SK-N-SH (cell line): ENCODE results near the gene AUTS2. TPM values are rescaled to one million over a fixed set of nuclear protein-coding genes. Genes with fewer than 3 reads are reported as not detected.

Experiments
- CTCF ChIA-PET: fragments of 300-600, 350-600 bp; formaldehyde crosslinking; extraction: SDS; loops from one replicate; lab custom pipeline; 2021; lab: Yijun Ruan, JAX
- POLR2A ChIA-PET: fragments of 350-600 bp; sonication (Branson Sonifier 250); formaldehyde crosslinking; extraction: SDS; loops from one replicate; lab custom pipeline; 2020; ENCODE audit warnings: antibody characterized with exemption, inconsistent platforms; lab: Yijun Ruan, JAX
- DNase-seq: peaks from one replicate; pipeline ENCODE4 v3.0.0; 2012
- H2AFZ ChIP-seq: fragments of 200-600 bp; sonication (generic); 2 replicates; pipeline ENCODE4 v1.8.1; 2016; ENCODE audit warnings: antibody characterized with exemption, mild to moderate bottlenecking, low read depth
- H3F3A ChIP-seq: fragments of 200-600 bp; sonication (generic); replicated peaks from 2 replicates; pipeline ENCODE3; 2016; ENCODE audit warnings: antibody characterized with exemption, mild to moderate bottlenecking; ENCODE audit not compliant: insufficient read depth
- H3K27ac ChIP-seq, 2 experiments: fragments of 200-500 bp in 1 of 2; fragments of 200-600 bp in 1 of 2; sonication (Bioruptor generic) in 1 of 2; sonication (generic), shearing (Covaris generic) in 1 of 2; 2 replicates each; pipeline versions ENCODE4 v1.5.1 to v1.6.1; 2014 to 2016; ENCODE audit warnings: low read depth in 2 of 2, inconsistent platforms in 1 of 2, low read length in 1 of 2, mild to moderate bottlenecking in 1 of 2, mixed read lengths in 1 of 2
- H3K27me3 ChIP-seq: fragments of 200-600 bp; sonication (generic), shearing (Covaris generic); 2 replicates; pipeline ENCODE4 v1.6.1; 2016; ENCODE audit warnings: mixed run types; ENCODE audit not compliant: insufficient read depth
- H3K36me3 ChIP-seq, 2 experiments: fragments of 200-500 bp in 1 of 2; fragments of 200-600 bp in 1 of 2; sonication (Bioruptor generic) in 1 of 2; sonication (generic) in 1 of 2; replicated peaks in 1 of 2; 2 replicates each; pipeline versions ENCODE3 to v1.5.1; 2014 to 2016; ENCODE audit warnings: low read length in 1 of 2, mild to moderate bottlenecking in 1 of 2; ENCODE audit not compliant: insufficient read depth in 2 of 2, control insufficient read depth in 1 of 2
- H3K4me1 ChIP-seq, 2 experiments: fragments of 200-500 bp in 1 of 2; fragments of 200-600 bp in 1 of 2; sonication (Bioruptor generic) in 1 of 2; sonication (generic), shearing (Covaris generic) in 1 of 2; 2 replicates each; pipeline versions ENCODE4 v1.5.1 to v1.6.1; 2014 to 2016; ENCODE audit warnings: low read depth in 1 of 2, low read length in 1 of 2, mixed run types in 1 of 2; ENCODE audit not compliant: insufficient read depth in 2 of 2, control insufficient read depth in 1 of 2
- H3K4me2 ChIP-seq: fragments of 200-600 bp; sonication (generic), shearing (Covaris generic); 2 replicates; pipeline ENCODE4 v1.6.1; 2017; ENCODE audit warnings: mixed run types
- H3K4me3 ChIP-seq, 2 experiments: fragments of 200-500 bp in 1 of 2; fragments of 200-600 bp in 1 of 2; sonication (Bioruptor generic) in 1 of 2; sonication (generic), shearing (Covaris generic) in 1 of 2; 2 replicates each; pipeline versions ENCODE4 v1.5.1 to v1.8.1; 2014 to 2016; ENCODE audit warnings: low read depth in 2 of 2, inconsistent platforms in 1 of 2, low read length in 1 of 2, mild to moderate bottlenecking in 1 of 2, mixed read lengths in 1 of 2, moderate library complexity in 1 of 2
- H3K79me2 ChIP-seq: fragments of 200-600 bp; sonication (generic); 2 replicates; pipeline ENCODE4 v1.8.1; 2017; ENCODE audit warnings: mild to moderate bottlenecking; ENCODE audit not compliant: insufficient read depth
- H3K9ac ChIP-seq: fragments of 200-600 bp; sonication (generic); 2 replicates; pipeline ENCODE4 v1.6.1; 2017; ENCODE audit warnings: mixed run types
- H3K9me2 ChIP-seq: fragments of 200-600 bp; sonication (generic); 2 replicates; pipeline ENCODE4 v1.6.1; 2017; ENCODE audit warnings: mixed run types
- H3K9me3 ChIP-seq: fragments of 200-600 bp; sonication (generic); 2 replicates; pipeline ENCODE4 v1.6.1; 2017; ENCODE audit warnings: mixed run types, mild to moderate bottlenecking, moderate library complexity
- H4K20me1 ChIP-seq: fragments of 200-600 bp; sonication (generic); 2 replicates; pipeline ENCODE4 v1.6.1; 2017; ENCODE audit warnings: mild to moderate bottlenecking, mixed run types; ENCODE audit not compliant: insufficient read depth
- CHD2 ChIP-seq: fragments of 150-350 bp; IDR thresholded peaks from 2 replicates; pipeline ENCODE4 v1.6.1; 2018; ENCODE audit warnings: low read length; ENCODE audit not compliant: partially characterized antibody
- EP300 ChIP-seq, 2 experiments: IDR thresholded peaks; 2 replicates each; pipeline versions ENCODE4 v1.4.0 to v1.6.1; 2012; ENCODE audit warnings: borderline replicate concordance in 1 of 2, low read depth in 1 of 2, low read length in 1 of 2
- EZH2phosphoT487 ChIP-seq: fragments of 200-600 bp; sonication (generic); IDR thresholded peaks from 2 replicates; pipeline ENCODE4 v1.6.1; 2017; ENCODE audit warnings: low read depth, mixed run types, mild to moderate bottlenecking, antibody characterized with exemption, moderate library complexity, borderline replicate concordance
- FOXM1 ChIP-seq: IDR thresholded peaks from 2 replicates; pipeline ENCODE4 v1.4.0; 2012; ENCODE audit warnings: low read depth, mild to moderate bottlenecking
- GABPA ChIP-seq: IDR thresholded peaks from 2 replicates; pipeline ENCODE4 v1.4.0; 2012; ENCODE audit warnings: low read depth, mild to moderate bottlenecking
- GATA2 ChIP-seq: sonication (generic); formaldehyde crosslinking; IDR thresholded peaks from 2 replicates; pipeline ENCODE4 v1.5.0; 2020; ENCODE audit warnings: mild to moderate bottlenecking, missing genetic modification reagents
- IRF3 ChIP-seq: fragments of 150-350 bp; IDR thresholded peaks from 2 replicates; pipeline ENCODE4 v1.6.1; 2016; ENCODE audit warnings: mild to moderate bottlenecking, low read depth, low read length
- JUND ChIP-seq: IDR thresholded peaks from 2 replicates; pipeline ENCODE4 v1.4.0; 2012
- MEF2A ChIP-seq: IDR thresholded peaks from 2 replicates; pipeline ENCODE4 v1.4.0; 2012; ENCODE audit warnings: low read depth, borderline replicate concordance
- NFIC ChIP-seq: IDR thresholded peaks from 2 replicates; pipeline ENCODE4 v1.4.0; 2012; ENCODE audit warnings: borderline replicate concordance
- PBX3 ChIP-seq: IDR thresholded peaks from 2 replicates; pipeline ENCODE4; 2012
- RCOR1 ChIP-seq: fragments of 150-350 bp; IDR thresholded peaks from 2 replicates; pipeline ENCODE4 v1.6.1; 2017; ENCODE audit warnings: antibody characterized with exemption, low read length
- SIN3A ChIP-seq: IDR thresholded peaks from 2 replicates; pipeline ENCODE4 v1.6.1; 2012; ENCODE audit warnings: low read depth, mild to moderate bottlenecking, low read length, moderate library complexity, borderline replicate concordance
- TAF1 ChIP-seq: IDR thresholded peaks from 2 replicates; pipeline ENCODE4 v1.6.1; 2012; ENCODE audit warnings: low read depth, mild to moderate bottlenecking, low read length, moderate library complexity, borderline replicate concordance
- TCF12 ChIP-seq: IDR thresholded peaks from 2 replicates; pipeline ENCODE4 v1.4.0; 2012
- YY1 ChIP-seq: IDR thresholded peaks from 2 replicates; pipeline ENCODE4 v1.4.0; 2012; ENCODE audit warnings: low read depth, mild to moderate bottlenecking
- WGBS: methylation state at CpG from one replicate; pipeline ENCODE4 v1.1.6; 2017; ENCODE audit warnings: low lambda C conversion rate; 5-methylcytosine and 5-hydroxymethylcytosine counted together
- polyA plus RNA-seq, 3 experiments: library from polyadenylated mRNA; depleted of rRNA; stranded (reverse); fragments of >200 nt; gene quantifications; 2 replicates each; pipeline ENCODE4 v1.2.3, GENCODE V29; 2012
- TF ChIP-seq, protein P1 (sequence below): IDR thresholded peaks from 2 replicates; pipeline ENCODE4 v1.4.0; 2012; ENCODE audit warnings: low read depth, borderline replicate concordance
- TF ChIP-seq, protein P2 (sequence below): IDR thresholded peaks from 2 replicates; pipeline ENCODE4 v1.4.0; 2012; ENCODE audit warnings: low read depth, borderline replicate concordance

Gene AUTS2
- polyA plus RNA-seq, 1 of the 3 experiments (the other 2 are of a cell fraction), result 15.6 TPM

- 95% methylated on average over 21 of the region's 21 CpGs for WGBS
- H4K20me1 ChIP-seq, result peaks cover 25% of the 10 kb centered on the region
- H2AFZ ChIP-seq, result no peak overlapping the region
- no peak overlapping the region for H3K9ac ChIP-seq
- POLR2A ChIA-PET, result no interaction called here
- peaks cover 0 to 14% of the 10 kb centered on the region in 2 experiments; a peak in 1 of 4 replicates for H3K4me1 ChIP-seq
- CTCF ChIA-PET, result no interaction called here
- no peak for DNase-seq
- peaks cover 47 to 70% of the 10 kb centered on the region in 2 experiments for H3K36me3 ChIP-seq
- no peaks in the 10 kb centered on the region for H3F3A ChIP-seq
- no peak overlapping the region for H3K4me3 ChIP-seq
- H3K27me3 ChIP-seq, result no peaks in the 10 kb centered on the region
- H3K9me2 ChIP-seq, result no peaks in the 10 kb centered on the region
- no peak for TF ChIP-seq TAF1
- TF ChIP-seq, protein P1, sequence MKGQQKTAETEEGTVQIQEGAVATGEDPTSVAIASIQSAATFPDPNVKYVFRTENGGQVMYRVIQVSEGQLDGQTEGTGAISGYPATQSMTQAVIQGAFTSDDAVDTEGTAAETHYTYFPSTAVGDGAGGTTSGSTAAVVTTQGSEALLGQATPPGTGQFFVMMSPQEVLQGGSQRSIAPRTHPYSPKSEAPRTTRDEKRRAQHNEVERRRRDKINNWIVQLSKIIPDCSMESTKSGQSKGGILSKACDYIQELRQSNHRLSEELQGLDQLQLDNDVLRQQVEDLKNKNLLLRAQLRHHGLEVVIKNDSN, result no peak
- TF ChIP-seq TCF12, result no peak
- TF ChIP-seq SIN3A, result no peak
- no peak for TF ChIP-seq CHD2
- TF ChIP-seq YY1, result no peak
- TF ChIP-seq MEF2A, result no peak
- TF ChIP-seq EP300 (IDR thresholded peaks at IDR 0.05; ENCODE audit: borderline replicate concordance in 1 of 2, low read depth in 1 of 2, low read length in 1 of 2), result no peak
- H3K79me2 ChIP-seq, result peaks cover 17% of the 10 kb centered on the region; the same call in 1 of the 2 replicates
- no peaks in the 10 kb centered on the region for H3K9me3 ChIP-seq
- H3K27ac ChIP-seq, result no peak overlapping the region
- no peak overlapping the region for H3K4me2 ChIP-seq
Observed at GRCh38 chr7:70766109-70766508, 1167.8 kb downstream of the AUTS2 start.

- no peak overlapping the region for H2AFZ ChIP-seq
- TF ChIP-seq SIN3A (no peak), GABPA (no peak)
- CTCF ChIA-PET, result no interaction called here
Observed at GRCh38 chr7:70766694-70767093, 1168.4 kb downstream of the AUTS2 start.

GRCh38 chr7:70770154-70770553 is 1171.9 kb downstream of the AUTS2 start:
- Histone ChIP-seq H3K27ac (no peak overlapping the region), H3K36me3 (peaks cover 86 to 95% of the 10 kb centered on the region in 2 experiments), H3K9ac (no peak overlapping the region), H2AFZ (no peak overlapping the region), H3K9me3 (no peaks in the 10 kb centered on the region), H3K4me1 (peaks cover 0 to 14% of the 10 kb centered on the region in 2 experiments; a peak in 2 of 4 replicates), H3K79me2 (0 out of 2 replicates have a peak, but pooled peaks cover 1% of the 10 kb centered on the region), H3K4me2 (no peak overlapping the region), H3F3A (peaks cover under 1% of the 10 kb centered on the region), H3K9me2 (no peaks in the 10 kb centered on the region), H3K27me3 (no peaks in the 10 kb centered on the region), H3K4me3 (no peak overlapping the region), H4K20me1 (no peaks in the 10 kb centered on the region)
- 94% methylated on average over 5 of the region's 5 CpGs for WGBS
- POLR2A ChIA-PET, result no interaction called here
- CTCF ChIA-PET, result interaction anchor here (1.5 kb wide), 1 partner anchor 71 kb away, joined by 4 read pairs; no protein-coding TSS in a partner anchor
- no peak for DNase-seq
- TF ChIP-seq NFIC (no peak), MEF2A (no peak), GATA2 (CRISPR knock-in tag) (no peak), EZH2phosphoT487 (no peak), RCOR1 (no peak), PBX3 (no peak), JUND (no peak), FOXM1 (no peak), IRF3 (no peak), CHD2 (no peak)
- TF ChIP-seq, protein P2, sequence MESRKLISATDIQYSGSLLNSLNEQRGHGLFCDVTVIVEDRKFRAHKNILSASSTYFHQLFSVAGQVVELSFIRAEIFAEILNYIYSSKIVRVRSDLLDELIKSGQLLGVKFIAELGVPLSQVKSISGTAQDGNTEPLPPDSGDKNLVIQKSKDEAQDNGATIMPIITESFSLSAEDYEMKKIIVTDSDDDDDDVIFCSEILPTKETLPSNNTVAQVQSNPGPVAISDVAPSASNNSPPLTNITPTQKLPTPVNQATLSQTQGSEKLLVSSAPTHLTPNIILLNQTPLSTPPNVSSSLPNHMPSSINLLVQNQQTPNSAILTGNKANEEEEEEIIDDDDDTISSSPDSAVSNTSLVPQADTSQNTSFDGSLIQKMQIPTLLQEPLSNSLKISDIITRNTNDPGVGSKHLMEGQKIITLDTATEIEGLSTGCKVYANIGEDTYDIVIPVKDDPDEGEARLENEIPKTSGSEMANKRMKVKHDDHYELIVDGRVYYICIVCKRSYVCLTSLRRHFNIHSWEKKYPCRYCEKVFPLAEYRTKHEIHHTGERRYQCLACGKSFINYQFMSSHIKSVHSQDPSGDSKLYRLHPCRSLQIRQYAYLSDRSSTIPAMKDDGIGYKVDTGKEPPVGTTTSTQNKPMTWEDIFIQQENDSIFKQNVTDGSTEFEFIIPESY, result no peak

More at GRCh38 chr7:70766694-70767093, 1168.4 kb downstream of the AUTS2 start:
- no peaks in the 10 kb centered on the region for H3K9me3 ChIP-seq
- H3K4me2 ChIP-seq, result no peak overlapping the region
- peaks cover 19% of the 10 kb centered on the region for H4K20me1 ChIP-seq
- no peak for DNase-seq
- H3K9ac ChIP-seq, result no peak overlapping the region
- H3F3A ChIP-seq, result no peaks in the 10 kb centered on the region
- no peaks in the 10 kb centered on the region for H3K9me2 ChIP-seq
- no peaks in the 10 kb centered on the region for H3K27me3 ChIP-seq
- WGBS, result 97% methylated on average over 4 of the region's 4 CpGs
- POLR2A ChIA-PET, result no interaction called here
- H3K27ac ChIP-seq, result no peak overlapping the region
- H3K4me1 ChIP-seq, result peaks cover 0 to 14% of the 10 kb centered on the region in 2 experiments; a peak in 1 of 4 replicates
- H3K4me3 ChIP-seq, result no peak overlapping the region
- H3K36me3 ChIP-seq, result peaks cover 52 to 76% of the 10 kb centered on the region in 2 experiments
- H3K79me2 ChIP-seq, result peaks cover 11% of the 10 kb centered on the region; the same call in 1 of the 2 replicates
